Cortex of kidney (tissue), 1 donor: ENCODE results near the gene EHMT1.

Experiments used
- DNase-seq: peaks from one replicate; lab custom pipeline; 2025; lab: John Stamatoyannopoulos, UW

The EHMT1 gene

GRCh38 chr9:137674307-137674975 lies 55.6 kb downstream of the EHMT1 start:
- DNase-seq = no peak

- DNase-seq = no peak
Observed at GRCh38 chr9:137674976-137675320, 56.1 kb downstream of the EHMT1 start.

- DNase-seq = no peak
Observed at GRCh38 chr9:137676998-137677397, 58.2 kb downstream of the EHMT1 start.

- no peak for DNase-seq
Observed at GRCh38 chr9:137678202-137678601, 59.4 kb downstream of the EHMT1 start.

DNA sequence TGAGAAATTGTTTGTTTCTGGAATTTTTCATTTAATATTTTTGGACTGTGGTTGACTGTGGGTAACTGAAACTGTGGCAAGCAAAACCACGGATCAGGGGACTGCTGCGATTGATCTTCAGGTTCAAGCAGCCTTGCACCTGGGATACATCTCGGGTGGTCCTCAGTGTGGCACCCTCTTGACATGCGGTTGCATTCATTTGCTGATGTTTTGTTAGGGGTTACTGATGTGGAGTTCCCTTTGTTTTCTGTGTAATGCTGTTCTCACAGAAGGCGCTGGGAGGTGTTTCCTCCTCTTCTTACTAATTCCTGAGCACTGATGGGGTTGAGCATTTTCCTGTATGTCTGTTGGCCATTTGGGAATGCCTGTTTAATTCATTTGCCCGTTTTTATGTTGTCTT lies 60.4 kb downstream of the EHMT1 start:
- DNase-seq = no peak

- DNase-seq = no peak
Observed at GRCh38 chr9:137679695-137680305, 61.0 kb downstream of the EHMT1 start.

- DNase-seq = no peak
Observed at GRCh38 chr9:137680444-137681358, 61.9 kb downstream of the EHMT1 start.

- DNase-seq = no peak
Observed at GRCh38 chr9:137682428-137683105, 63.8 kb downstream of the EHMT1 start.

- no peak for DNase-seq
Observed at GRCh38 chr9:137683262-137683864, 64.6 kb downstream of the EHMT1 start.

GRCh38 chr9:137685035-137685740 lies 66.4 kb downstream of the EHMT1 start:
- DNase-seq = no peak

DNA sequence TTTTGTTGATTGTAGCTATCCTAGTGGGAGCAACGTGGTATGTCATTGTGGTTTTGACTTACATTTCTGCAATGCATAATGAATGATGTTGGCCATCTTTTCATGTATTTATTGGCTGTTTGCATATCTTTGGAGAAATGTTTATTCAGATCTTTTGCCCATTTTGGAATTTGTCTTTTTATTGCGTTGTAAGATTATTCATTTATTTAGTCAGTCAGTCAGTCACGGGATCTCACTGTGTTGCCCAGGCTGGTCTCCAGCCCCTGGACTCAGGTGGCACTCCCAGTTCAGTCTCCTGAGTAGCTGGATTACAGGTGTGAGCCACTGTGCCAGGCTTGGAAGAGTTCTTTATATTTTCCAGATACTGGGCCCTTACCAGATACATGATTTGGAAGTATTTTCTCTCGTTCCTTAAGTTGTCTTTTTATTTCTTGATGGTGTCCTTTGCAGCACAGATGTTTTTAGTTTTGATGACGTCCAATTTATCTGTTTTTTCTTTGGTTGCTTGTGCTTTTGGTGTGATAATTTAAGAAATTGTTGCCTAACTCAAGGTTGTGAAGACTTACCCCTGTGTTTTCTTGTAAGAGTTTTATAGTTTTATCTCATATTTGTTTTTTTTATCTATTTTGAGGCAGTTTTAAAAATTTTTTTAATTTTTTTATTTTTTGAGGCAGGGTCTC lies 67.1 kb downstream of the EHMT1 start:
- DNase-seq = no peak

GRCh38 chr9:137688261-137688660 lies 69.5 kb downstream of the EHMT1 start:
- DNase-seq = no peak

DNA sequence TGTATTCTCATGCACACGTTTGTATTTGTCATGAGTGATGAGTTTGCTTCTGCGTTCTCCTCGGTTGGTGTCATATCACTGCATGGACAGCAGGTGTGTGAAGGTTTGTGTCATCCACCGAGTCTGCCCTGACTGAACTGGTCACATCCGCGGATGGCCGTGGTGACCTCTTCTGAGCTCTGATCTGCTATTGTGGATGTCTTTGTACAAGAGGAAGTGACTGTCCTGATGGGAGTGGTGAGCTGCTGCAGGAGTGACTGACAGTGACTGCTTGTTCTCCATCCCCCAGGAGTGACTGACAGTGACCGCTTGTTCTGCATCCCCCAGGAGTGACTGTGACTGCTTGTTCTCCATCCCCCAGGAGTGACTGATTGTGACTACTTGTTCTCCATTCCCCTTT lies 69.9 kb downstream of the EHMT1 start:
- DNase-seq = no peak

DNA sequence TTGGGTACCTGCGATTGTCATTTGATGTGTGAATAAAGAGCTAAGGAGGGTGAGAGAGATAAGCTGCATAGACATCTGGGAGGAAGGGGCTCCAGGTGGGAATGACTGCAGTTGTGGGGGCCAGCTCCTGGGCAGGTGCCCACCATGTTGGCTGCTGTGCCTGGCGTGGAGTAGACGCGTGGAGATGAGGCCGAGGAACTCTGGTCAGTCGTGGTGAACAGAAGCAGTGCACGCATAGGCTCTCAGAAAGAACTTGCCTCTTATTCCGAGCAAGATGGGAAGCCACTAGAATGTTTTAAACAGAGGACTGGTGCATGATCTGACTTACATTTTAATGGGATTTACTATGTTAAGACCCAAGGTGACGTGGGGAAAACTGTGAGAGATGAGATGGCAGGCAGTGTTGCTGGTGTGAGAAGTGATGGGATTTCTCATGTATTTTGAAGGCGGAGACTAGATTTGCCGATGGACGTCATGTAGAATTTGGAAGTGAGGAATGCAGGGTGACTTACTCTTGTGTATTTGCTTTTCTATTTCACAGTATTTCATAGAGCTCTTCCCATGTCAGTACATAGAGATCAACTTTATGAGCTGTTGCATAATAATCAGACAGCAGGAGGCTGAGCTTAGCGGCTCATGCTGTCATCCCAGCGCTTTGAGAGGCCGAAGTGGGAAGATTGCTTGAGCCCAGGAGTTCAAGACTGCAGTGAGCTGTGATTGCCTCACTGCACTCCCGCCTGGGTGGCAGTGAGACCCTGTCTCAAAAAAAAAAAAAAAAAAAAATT lies 71.1 kb downstream of the EHMT1 start:
- no peak for DNase-seq

DNA sequence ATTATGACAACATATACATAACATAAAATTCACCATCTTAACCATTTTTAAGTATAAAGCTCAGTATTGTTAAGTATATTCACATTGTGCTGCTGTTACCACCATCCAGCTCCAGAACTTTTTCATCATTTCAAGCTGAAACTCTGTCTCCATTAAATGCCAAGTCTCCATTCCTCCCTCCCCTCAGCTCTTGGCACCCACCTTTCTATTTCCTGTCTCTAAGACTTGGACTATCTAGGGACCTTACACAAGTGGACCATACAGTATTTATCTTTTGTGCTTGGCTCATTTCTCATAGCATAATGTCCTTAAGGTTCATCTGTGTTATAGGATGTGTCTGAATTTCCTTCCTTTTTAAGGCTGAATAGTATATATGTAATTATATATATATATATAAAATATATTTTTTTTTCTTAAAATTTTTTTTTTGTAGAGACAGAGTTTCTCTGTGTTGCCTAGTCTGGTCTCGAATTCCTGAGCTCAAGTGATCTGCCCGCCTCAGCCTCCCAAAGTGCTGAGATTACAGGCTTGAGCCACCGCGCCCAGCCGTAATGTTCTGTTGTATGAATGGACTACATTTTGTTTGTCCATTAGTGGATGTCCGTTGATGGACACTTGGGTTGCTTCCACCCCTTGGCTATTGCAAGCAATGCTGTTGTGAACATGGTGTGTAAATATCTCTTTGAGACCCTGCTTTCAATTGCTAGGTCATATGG lies 72.3 kb downstream of the EHMT1 start:
- DNase-seq = no peak

DNA sequence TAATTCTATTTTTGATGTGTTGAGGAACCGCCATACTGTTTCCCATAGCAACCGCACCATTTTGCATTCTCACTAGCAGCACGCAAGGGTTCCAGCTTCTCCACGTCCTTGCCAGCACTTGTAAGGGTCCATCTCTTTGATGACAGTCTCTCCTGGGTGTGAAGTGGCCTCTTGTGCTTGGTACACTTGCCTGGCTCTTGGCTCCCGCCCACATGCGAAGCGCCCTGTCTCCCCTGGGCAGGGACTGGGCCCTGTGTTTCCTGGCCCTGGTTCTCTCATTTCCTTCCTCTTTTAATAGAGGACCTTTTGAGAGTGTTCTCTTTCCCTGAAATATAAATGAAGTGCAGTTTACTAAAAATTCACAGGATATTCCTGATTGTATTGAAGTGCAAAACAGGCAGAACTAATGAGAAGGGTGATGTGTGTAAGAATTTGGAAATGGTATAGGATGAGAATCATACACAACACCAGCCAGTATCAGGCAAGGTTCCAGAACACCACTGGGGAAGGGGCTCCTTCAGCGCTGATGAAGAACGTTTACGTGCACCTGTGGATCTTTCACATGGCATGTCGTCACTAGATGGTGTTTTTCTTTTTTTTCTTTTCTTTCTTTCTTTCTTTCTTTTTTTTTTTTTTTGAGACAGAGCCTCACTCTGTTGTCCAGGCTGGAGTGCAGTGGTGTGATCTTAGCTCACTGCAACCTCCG lies 73.0 kb downstream of the EHMT1 start:
- DNase-seq = no peak

DNA sequence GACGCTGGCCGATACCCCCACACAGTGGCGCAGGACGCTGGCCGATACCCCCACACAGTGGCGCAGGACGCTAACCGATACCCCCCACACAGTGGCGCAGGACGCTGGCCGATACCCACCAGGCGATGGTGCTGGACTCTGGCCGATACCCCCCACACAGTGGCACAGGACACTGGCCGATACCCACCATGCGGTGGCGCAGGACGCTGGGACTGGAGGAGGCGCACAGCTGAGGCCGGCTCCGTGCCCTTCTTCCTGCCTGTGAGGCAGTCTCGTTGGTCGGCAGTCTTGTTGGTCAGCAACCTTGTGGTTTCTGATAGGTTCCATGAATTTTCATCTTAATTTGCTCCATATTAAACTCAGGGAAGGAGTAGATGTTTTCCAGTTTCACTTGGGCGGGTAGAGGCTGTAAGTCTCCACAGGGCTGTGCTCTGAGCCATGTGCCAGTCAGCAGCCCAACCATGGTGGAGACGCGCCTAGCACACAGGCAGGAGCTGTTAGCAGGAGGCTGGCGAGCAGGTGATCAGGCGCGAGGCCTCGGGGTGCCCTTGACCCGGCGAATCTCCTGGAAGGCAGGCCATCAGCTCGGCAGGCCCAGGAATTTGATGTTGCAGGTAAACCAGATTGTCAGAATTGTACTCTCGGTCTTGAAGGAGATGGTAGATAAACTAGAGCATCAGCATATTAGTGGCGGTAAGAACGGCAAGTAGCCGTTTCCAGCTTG lies 75.6 kb downstream of the EHMT1 start:
- DNase-seq = no peak
